HG03575 (cell line): Measurements from ENCODE around the gene UGT1A6.

Source experiments
- ATAC-seq: cut with Tn5 transposase; IDR thresholded peaks from one replicate; pipeline ENCODE4 v1.9.1; 2021; ENCODE audit not compliant: unreplicated experiment, insufficient number of reproducible peaks, low FRiP score; ENCODE audit errors: extremely low read depth

UGT1A6 gene

DNA sequence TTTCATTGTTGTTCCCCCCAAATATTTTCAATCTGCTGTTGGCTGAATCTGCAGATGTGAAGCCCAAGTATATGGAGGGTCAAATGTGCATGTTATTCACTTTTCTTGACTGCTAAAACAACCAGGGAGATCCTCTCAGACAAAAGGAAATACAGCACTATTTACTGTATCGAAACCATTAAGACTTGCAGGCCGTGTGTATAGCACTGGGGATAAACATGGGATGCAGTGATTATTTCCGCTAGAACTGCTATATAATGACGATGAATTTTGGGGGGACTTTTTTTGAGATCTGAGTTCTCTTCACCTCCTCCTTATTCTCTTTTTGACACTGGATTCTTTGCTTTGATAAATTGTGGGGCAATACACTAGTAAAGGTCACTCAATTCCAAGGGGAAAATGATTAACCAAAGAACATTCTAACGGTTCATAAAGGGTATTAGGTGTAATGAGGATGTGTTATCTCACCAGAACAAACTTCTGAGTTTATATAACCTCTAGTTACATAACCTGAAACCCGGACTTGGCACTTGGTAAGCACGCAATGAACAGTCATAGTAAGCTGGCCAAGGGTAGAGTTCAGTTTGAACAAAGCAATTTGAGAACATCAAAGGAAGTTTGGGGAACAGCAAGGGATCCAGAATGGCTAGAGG is 63.9 kb downstream of the UGT1A6 start:
- no peak for ATAC-seq

DNA sequence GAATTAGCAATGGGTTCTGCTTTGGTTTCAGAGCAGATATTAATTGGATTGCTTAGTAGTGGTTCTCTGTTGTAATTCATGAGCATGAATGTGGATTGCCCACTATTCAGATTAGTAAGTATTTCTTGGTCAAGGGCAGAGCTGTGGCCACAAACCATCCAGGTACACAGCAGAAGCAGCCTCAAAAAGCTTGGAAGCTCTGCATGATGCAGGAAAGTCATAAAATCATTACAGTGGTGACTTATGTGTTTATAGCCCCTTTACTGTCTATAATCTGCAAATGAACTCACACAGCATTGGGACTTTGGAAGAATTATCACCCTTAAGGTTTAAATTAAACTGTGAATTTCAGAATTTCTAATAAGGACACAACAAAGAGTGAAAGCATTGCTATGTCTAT is 65.5 kb downstream of the UGT1A6 start:
- ATAC-seq = no peak

DNA sequence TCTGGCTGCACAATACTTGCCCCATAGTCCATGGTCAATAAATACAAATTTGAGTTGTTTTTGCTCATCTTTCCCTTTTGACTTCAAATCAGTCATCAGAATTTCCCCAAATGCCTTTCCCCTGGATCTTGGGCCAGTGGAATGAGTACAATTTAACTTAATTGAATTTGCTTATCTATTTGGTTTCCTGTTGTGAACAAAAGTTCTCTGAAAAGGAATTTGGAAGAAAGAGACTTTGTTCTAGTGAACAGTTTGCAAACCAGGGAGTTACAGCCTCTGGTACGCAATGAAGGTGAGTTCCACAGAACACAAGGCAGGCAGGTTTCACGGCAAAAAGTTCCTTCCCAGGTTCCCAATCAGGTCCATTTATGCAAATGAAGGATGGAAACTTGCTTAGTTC is 66.2 kb downstream of the UGT1A6 start:
- ATAC-seq = no peak

DNA sequence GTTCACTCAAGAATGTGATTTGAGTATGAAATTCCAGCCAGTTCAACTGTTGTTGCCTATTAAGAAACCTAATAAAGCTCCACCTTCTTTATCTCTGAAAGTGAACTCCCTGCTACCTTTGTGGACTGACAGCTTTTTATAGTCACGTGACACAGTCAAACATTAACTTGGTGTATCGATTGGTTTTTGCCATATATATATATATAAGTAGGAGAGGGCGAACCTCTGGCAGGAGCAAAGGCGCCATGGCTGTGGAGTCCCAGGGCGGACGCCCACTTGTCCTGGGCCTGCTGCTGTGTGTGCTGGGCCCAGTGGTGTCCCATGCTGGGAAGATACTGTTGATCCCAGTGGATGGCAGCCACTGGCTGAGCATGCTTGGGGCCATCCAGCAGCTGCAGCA is 67.4 kb downstream of the UGT1A6 start, which contains the start of gene UGT1A1:
Gene UGT1A1 (plus strand): TSS at position 228 of the 400 bp plus-strand sequence. CDS start 18 bp downstream, at position 246.
- ATAC-seq = no peak

DNA sequence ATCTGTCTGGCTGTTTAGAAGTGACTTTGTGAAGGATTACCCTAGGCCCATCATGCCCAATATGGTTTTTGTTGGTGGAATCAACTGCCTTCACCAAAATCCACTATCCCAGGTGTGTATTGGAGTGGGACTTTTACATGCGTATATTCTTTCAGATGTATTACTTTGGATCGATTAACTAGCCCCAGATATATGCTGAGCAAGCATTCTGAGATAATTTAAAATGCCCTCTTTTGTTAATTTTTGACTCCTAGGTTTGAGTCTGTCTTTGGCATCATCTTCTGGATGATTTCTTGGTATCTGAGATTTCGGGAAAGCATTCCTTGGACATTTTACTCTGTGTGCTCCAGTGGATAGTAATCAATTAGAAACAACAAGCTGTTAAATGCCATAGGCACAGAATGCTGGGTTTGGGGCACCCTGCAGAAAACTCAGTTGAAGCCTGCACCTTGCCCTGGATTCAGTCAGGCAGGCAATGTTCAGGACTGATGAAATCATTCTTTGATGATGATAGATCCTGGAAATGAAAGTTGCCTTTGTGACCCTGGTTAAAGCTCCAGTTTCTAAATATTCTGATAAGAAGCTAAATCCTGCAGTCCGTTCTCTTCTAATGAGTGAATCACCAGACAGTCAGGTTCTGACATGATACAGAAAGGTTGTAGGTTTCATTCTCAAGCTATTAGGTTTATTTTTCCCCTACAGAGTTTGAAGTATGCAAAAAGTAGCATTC is 68.5 kb downstream of the UGT1A6 start:
- no peak for ATAC-seq

DNA sequence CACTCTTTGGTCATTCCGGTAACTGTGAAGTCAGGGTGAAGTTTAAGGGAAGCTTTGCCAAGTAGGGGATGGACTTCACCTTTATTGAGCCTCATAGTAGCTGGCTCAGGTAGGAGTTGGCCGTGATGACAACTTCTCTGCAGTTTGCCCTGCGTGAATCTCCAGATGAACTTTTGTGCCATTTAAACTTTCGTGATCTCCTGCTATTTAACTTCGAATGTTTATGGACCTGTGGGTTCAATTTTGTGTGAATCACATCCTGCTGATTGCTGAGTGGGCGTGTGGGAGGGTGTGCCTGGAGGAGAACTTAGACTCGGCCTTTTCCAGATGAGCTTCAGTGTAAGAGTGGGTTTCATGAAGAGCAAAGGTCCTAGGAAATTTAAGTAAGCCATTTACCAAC is 71.6 kb downstream of the UGT1A6 start:
- no peak for ATAC-seq

DNA sequence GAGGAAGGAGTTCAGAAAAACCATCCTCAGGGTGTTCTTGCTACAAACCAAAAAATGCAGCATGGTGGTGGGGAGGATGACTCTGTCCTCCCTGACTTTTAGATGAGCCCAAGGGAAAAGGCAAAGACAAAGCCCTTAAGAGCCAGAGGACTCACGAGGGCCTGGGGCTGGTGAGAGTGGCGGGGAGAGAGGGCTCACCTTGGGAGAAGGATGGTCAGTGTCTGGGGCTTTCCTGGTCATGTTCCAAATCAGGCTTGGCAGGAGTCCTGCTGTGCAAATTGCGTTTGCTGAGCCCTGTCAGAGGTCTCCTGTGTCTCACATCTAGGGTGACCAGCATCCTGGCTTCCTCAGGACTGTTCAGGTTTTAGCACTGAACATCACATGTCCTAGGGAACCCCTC is 72.1 kb downstream of the UGT1A6 start:
- no peak for ATAC-seq

DNA sequence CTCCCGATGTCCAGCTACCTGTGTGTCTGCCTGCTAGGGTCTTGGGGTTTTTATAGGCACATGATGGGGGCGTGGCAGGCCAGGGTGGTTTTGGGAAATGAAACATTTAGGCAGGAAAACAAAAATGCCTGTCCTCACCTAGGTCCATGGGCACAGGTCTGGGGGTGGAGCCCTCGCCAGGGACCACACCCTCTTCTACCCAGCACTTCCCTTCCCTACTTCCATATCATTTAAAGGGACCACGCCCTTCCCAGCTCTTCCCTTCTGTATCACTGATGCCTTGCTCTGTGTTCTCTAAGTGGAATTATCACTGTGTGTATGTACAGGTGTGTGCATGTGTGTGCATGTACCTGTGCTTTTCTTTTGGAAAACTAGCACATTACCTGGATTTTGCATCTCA is 73.7 kb downstream of the UGT1A6 start:
- no peak for ATAC-seq

DNA sequence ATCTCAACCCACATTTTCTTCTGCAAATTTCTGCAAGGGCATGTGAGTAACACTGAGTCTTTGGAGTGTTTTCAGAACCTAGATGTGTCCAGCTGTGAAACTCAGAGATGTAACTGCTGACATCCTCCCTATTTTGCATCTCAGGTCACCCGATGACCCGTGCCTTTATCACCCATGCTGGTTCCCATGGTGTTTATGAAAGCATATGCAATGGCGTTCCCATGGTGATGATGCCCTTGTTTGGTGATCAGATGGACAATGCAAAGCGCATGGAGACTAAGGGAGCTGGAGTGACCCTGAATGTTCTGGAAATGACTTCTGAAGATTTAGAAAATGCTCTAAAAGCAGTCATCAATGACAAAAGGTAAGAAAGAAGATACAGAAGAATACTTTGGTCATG is 75.4 kb downstream of the UGT1A6 start:
- ATAC-seq = no peak

DNA sequence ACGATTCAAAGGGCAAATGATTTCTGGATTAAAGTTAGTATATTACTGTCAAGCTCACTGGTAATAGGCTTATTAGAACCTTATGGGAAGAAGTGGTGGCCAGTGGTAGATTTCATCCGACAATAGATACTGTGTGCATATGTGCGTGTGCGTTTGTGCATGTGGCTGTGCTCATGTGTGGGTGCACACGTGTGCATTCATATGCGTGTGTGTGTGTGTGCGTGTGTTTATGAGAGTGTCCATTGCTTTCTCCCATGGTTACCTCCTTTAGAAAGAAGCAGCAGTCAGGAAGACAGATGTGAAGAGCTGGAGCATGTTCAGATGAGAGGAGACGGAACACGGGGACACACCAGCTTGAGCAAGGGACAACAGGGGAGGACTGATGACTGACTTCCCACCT is 76.6 kb downstream of the UGT1A6 start:
- no peak for ATAC-seq

DNA sequence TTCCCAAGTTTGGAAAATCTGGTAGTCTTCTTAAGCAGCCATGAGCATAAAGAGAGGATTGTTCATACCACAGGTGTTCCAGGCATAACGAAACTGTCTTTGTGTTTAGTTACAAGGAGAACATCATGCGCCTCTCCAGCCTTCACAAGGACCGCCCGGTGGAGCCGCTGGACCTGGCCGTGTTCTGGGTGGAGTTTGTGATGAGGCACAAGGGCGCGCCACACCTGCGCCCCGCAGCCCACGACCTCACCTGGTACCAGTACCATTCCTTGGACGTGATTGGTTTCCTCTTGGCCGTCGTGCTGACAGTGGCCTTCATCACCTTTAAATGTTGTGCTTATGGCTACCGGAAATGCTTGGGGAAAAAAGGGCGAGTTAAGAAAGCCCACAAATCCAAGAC is 79.5 kb downstream of the UGT1A6 start:
- no peak for ATAC-seq

DNA sequence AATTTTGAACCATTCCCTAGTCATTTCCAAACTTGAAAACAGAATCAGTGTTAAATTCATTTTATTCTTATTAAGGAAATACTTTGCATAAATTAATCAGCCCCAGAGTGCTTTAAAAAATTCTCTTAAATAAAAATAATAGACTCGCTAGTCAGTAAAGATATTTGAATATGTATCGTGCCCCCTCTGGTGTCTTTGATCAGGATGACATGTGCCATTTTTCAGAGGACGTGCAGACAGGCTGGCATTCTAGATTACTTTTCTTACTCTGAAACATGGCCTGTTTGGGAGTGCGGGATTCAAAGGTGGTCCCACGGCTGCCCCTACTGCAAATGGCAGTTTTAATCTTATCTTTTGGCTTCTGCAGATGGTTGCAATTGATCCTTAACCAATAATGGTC is 79.9 kb downstream of the UGT1A6 start:
- ATAC-seq = no peak

DNA sequence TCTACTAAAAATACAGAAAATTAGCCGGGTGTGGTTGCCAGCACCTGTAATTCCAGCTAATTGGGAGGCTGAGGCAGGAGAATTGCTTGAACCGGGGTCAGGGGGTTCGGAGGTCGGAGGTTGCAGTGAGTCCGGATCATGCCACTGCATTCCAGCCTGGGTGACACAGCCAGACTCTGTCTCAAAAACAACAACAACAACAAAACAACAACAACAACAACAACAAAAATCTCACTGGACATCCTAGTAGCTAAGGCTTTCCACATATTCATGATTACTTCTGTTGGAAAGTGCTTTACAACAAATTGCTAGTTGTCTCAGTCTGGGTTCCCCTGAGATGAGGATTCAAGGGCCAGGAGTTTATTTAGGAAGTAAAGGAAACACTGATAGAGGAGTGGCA is 81.2 kb downstream of the UGT1A6 start:
- no peak for ATAC-seq

DNA sequence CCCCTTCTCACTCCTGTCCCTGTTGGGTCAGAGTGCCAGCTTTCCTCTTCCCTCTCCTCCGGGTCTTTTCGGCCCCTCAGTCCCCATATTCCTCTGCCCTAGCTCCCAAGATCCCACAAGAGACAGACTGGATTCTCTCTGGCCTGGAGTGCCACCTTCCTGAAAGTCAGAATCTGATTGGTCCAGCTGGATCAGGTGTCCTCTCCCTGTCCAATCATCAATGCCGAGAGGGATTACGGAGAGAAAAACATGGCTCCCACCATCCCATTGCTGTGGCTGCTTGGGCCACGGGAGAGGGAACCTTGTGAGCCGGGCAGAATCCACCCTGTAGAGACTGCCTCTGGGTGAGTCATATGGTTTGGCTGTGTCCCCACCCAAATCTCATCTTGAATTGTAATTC is 82.7 kb downstream of the UGT1A6 start:
- no peak for ATAC-seq

DNA sequence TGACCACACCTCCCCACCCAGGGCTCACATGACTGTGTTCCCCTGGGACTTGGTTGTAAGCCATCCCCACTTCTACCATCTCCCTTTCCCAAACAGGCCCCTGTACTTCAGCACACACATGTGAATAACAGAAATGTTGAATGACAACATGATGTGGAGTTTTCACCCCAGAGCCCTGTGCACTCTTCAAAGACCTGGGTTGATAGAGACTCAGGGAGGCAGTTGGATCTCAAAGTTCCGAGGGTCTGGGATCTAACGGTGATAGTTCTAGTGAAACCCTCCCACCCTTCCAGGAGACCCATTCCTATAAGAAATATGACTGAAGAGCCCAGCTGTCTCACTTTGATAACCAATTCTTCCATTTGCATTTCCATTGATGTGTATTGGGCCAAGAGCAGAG is 85.3 kb downstream of the UGT1A6 start, which contains the start of gene MROH2A:
Gene MROH2A (plus strand): TSS at position 301 of the 400 bp plus-strand sequence. CDS start 1,029 bp downstream, outside the sequence.
- no peak for ATAC-seq

DNA sequence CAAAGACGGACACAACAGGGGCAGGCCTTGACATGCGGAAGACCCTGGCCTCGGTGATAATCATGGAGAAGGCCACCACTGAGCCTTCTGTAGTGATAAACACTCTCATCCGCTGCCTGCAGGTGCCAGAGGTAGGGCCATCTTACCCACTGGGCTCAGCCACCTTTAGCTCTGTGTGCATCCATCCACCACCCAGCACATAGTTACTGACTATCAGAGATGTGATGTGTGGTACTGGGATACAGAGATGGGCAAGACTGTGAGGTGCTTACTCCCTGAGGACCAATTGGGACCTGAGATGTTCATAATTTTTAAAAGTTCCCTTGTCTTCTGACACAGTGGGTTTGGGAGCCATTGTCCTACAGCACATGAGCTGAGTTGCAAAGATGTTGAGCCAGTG is 87.0 kb downstream of the UGT1A6 start:
- ATAC-seq = no peak

DNA sequence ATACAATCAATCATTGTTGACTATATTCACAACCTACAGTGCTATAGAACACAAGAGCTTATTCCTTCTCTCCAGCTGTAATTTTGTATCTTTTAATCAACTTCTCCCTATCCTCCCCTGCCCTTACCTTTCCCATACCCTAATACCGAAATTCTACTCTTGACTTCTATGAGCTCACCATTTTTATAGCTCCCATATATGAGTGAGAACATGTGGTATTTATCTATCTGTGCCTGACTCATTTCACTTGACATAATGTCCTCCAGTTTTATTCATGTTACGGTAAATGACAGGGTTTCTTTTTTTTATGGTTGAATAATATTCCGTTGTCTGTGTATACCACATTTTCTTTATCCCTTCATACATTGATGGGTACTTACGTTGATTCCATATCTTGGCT is 88.1 kb downstream of the UGT1A6 start:
- ATAC-seq = no peak

DNA sequence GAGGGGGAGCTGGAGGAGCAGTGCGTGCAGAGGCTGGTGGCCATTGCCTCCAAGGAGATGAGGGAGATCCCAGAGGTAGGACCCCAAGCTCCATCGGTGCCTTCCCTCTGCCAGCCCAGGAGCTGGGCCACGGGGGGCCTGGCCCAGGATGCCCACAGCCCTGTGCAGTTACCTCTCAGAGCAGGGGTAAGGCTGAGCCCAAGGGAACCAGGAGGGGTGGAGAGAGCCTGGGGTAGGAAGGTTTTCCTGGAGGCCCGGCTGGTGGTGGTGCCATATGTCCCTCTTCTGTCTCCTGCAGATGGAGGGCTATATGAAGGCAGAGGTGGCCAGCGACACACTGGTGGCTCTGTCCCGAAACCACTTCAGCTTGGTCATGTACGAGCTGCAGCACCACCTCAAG is 96.9 kb downstream of the UGT1A6 start:
- ATAC-seq = no peak

DNA sequence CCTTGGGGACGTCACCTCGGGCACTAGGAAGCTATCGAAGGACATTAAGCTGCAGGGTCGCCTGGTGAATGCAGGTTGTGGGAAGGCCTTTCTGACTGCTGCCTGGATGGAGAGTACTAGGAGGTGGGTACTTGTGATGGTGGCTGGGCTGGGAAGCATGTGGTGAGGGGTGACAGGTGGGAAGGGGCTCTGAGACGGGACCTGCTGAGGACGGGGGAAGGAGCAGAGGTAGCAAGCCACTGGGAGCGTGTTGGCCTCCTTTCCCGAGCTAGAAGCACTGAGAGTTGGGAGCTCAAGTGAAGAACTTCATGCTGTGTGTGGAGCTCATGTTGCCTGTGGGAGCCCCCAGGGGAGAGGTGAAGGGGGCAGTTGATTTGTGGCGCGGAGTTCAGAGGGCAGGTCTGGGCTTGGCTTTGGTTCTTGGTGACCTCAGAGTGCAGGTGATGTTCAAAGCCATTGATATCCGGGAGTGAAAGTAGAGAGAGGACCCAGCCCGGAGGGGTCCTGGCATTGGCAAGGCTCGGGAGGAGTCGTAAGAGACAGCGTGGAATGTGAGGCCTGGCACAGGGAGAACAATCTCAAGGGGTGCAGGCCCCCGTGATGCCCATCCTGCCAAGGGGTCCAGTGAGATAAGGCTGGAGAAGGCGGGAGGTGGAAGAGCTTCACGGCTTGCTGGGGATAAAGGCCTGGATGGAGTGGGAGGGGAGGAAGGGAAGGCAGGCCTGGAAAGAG is 98.6 kb downstream of the UGT1A6 start:
- no peak for ATAC-seq

DNA sequence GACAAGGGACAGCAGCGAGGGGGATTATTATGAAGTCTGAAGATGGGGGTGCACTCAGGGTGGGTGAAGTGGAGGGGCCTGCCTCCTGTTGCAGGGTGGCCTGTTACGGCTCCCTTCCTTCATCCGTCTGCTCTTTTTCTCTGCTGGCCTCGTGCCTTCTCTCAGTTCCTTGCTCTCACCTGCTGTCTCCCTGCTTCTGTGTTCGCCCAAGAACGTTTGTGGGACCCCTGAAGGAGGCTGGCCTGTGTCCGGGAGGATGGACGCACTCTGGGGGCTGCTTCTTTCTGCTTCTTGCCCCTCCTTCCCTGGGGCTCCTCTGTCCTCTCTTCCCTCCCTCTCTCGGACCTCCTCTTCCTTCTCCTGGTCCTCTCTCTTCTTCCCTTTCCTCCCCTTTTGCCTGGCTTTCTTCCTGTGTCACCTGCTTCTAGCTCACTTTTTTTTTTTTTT is 99.2 kb downstream of the UGT1A6 start:
- ATAC-seq = no peak
